WI38 (cell line): ENCODE results near the gene PRSS12.
A peak's percentile ranks its signal among the peaks of the same experiment; 100 is the strongest.
"Not testable (repeated sequence)": the region's sequence is repeated elsewhere in the genome, so short reads cannot be mapped to it uniquely, and the experiment has no call there.

Source experiments
- H3K4me3 ChIP-seq: 2 replicates; pipeline ENCODE4 v1.5.1; 2011; ENCODE audit warnings: low read depth, mild to moderate bottlenecking, control low read depth, low read length
- CTCF ChIP-seq: IDR thresholded peaks from 2 replicates; pipeline ENCODE4 v1.5.1; 2012; ENCODE audit warnings: low read depth, mild to moderate bottlenecking, control low read depth, low read length

PRSS12 gene

GRCh38 chr4:118277243-118277642 lies 75.6 kb downstream of the PRSS12 start:
- H3K4me3 ChIP-seq: no peak overlapping the region
- no peak for TF ChIP-seq CTCF

GRCh38 chr4:118276580-118276979 lies 76.2 kb downstream of the PRSS12 start:
- TF ChIP-seq CTCF: no peak
- H3K4me3 ChIP-seq: no peak overlapping the region

- TF ChIP-seq CTCF: no peak
- H3K4me3 ChIP-seq: no peak overlapping the region
Observed at GRCh38 chr4:118273642-118274041, 79.2 kb downstream of the PRSS12 start.

- TF ChIP-seq CTCF: no peak
- no peak overlapping the region for H3K4me3 ChIP-seq
Observed at GRCh38 chr4:118271788-118272187, 81.0 kb downstream of the PRSS12 start.

- TF ChIP-seq CTCF: peak; percentile 16; the same call in 1 of the 2 replicates
- no peak overlapping the region for H3K4me3 ChIP-seq
Observed at GRCh38 chr4:118270492-118270891, 82.3 kb downstream of the PRSS12 start.

GRCh38 chr4:118268780-118269179 lies 84.0 kb downstream of the PRSS12 start:
- TF ChIP-seq CTCF: no peak
- H3K4me3 ChIP-seq: no peak overlapping the region

- H3K4me3 ChIP-seq: not testable (repeated sequence)
Observed at GRCh38 chr4:118266145-118266496, 86.7 kb downstream of the PRSS12 start.

- no peak for TF ChIP-seq CTCF
- H3K4me3 ChIP-seq: peak overlapping the region; percentile 33
Observed at GRCh38 chr4:118265312-118266144, 87.3 kb downstream of the PRSS12 start.
